GM21367 (cell line): ENCODE measurements around the gene LMNA.

ENCODE experiments used
- ATAC-seq: cut with Tn5 transposase; IDR thresholded peaks from one replicate; pipeline ENCODE4 v1.9.1; 2021; ENCODE audit not compliant: unreplicated experiment

The LMNA gene

GRCh38 chr1:156081180-156081916, 33.2 kb upstream of the LMNA start:
- ATAC-seq: no peak

GRCh38 chr1:156081917-156082308, 32.6 kb upstream of the LMNA start:
- ATAC-seq: no peak

GRCh38 chr1:156082309-156083091, 32.0 kb upstream of the LMNA start, which contains the start of gene MEX3A:
Gene MEX3A, minus strand, starts transcription at chr1:156082465. Its CDS starts 467 bp downstream, at chr1:156081998.
- ATAC-seq: no peak

GRCh38 chr1:156083800-156084790, 30.4 kb upstream of the LMNA start:
- ATAC-seq: no peak

GRCh38 chr1:156086256-156086662, 28.3 kb upstream of the LMNA start:
- no peak for ATAC-seq

GRCh38 chr1:156089704-156090103, 24.8 kb upstream of the LMNA start:
- ATAC-seq: no peak

GRCh38 chr1:156090138-156090839, 24.2 kb upstream of the LMNA start:
- ATAC-seq: no peak

GRCh38 chr1:156090840-156091188, 23.7 kb upstream of the LMNA start:
- no peak for ATAC-seq

- ATAC-seq: no peak
Measured at GRCh38 chr1:156091610-156092009, 22.9 kb upstream of the LMNA start.

- ATAC-seq: no peak
Measured at GRCh38 chr1:156095906-156096508, 18.5 kb upstream of the LMNA start.

GRCh38 chr1:156096640-156097391, 17.7 kb upstream of the LMNA start:
- ATAC-seq: peak; percentile 55

- ATAC-seq: no peak
Measured at GRCh38 chr1:156097499-156098178, 16.9 kb upstream of the LMNA start.

- no peak for ATAC-seq
Measured at GRCh38 chr1:156098784-156099183, 15.7 kb upstream of the LMNA start.

- ATAC-seq: no peak
Measured at GRCh38 chr1:156099282-156099681, 15.2 kb upstream of the LMNA start.

- ATAC-seq: no peak
Measured at GRCh38 chr1:156100205-156100995, 14.1 kb upstream of the LMNA start.

GRCh38 chr1:156101880-156102279, 12.6 kb upstream of the LMNA start:
- no peak for ATAC-seq

GRCh38 chr1:156102633-156103511, 11.6 kb upstream of the LMNA start:
- no peak for ATAC-seq
